Ishikawa (cell line): Measurements from ENCODE around the gene CDKN2A.

ENCODE experiments used
- CEBPB ChIP-seq: IDR thresholded peaks from 2 replicates; pipeline ENCODE4 v1.6.1; 2012
- EP300 ChIP-seq: IDR thresholded peaks from 2 replicates; pipeline ENCODE4 v1.6.1; 2012; ENCODE audit warnings: borderline replicate concordance
- YY1 ChIP-seq: IDR thresholded peaks from 2 replicates; pipeline ENCODE4 v1.6.1; 2012; ENCODE audit warnings: low read depth
- TF ChIP-seq, protein P1 (sequence below): IDR thresholded peaks from 2 replicates; pipeline ENCODE4 v1.6.1; 2012

DNA sequence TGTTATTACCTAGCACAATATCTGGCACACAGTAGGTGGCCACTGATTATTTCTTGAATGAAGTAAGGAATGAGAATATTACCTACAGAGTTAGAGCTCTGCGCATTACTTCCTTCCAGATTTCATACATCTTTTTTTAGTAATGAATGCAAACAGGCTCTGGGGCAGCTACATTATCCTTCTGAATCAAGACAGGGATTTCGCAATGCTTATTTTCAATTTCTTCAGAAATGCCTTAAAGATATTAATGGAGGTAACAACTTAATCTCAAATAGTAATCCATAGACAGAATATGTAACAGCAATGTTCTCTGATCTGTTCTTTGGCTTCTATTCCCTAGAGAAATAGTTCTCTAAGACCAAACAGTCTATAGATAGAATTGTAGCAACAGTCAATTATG is 32.6 kb downstream of the CDKN2A start:
- TF ChIP-seq EP300 (no peak), YY1 (no peak), CEBPB (peak; percentile 77)
- TF ChIP-seq, protein P1, sequence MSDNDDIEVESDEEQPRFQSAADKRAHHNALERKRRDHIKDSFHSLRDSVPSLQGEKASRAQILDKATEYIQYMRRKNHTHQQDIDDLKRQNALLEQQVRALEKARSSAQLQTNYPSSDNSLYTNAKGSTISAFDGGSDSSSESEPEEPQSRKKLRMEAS = no peak
